GM23338 (cell line): ENCODE results near the gene KCTD14.

Source experiments
- CREB1 ChIP-seq: fragments of 250-450 bp; sonication (Bioruptor Pico); IDR thresholded peaks from 2 replicates; pipeline ENCODE4 v1.5.0; 2020; ENCODE audit warnings: low read depth, mild to moderate bottlenecking, moderate library complexity
- CTCF ChIP-seq, 2 experiments: fragments of 200-600 bp in 1 of 2; sonication (generic) in 1 of 2; conservative IDR thresholded peaks; 2 replicates each; pipeline versions ENCODE4 v1.5.1 to v1.6.1; 2016 to 2017; ENCODE audit warnings: antibody characterized with exemption in 2 of 2, low read depth in 2 of 2, mild to moderate bottlenecking in 2 of 2, moderate library complexity in 1 of 2
- ETS1 ChIP-seq: IDR thresholded peaks from 2 replicates; pipeline ENCODE4 v1.6.1; 2016; ENCODE audit warnings: antibody characterized with exemption
- EZH2 ChIP-seq: fragments of 200-600 bp; sonication (generic); IDR thresholded peaks from one replicate; pipeline ENCODE4 v1.8.0; 2017; ENCODE audit warnings: antibody characterized with exemption, mild to moderate bottlenecking, low read depth; ENCODE audit not compliant: unreplicated experiment
- EZH2phosphoT487 ChIP-seq: fragments of 200-600 bp; sonication (generic); IDR thresholded peaks from one replicate; pipeline ENCODE4 v1.8.1; 2018; ENCODE audit warnings: antibody characterized with exemption; ENCODE audit not compliant: unreplicated experiment
- JUNB ChIP-seq: IDR thresholded peaks from one replicate; pipeline ENCODE4 v1.6.1; 2016; ENCODE audit warnings: antibody characterized with exemption; ENCODE audit not compliant: unreplicated experiment
- NANOG ChIP-seq: IDR thresholded peaks from 2 replicates; pipeline ENCODE4 v1.6.1; 2016; ENCODE audit warnings: antibody characterized with exemption, borderline replicate concordance
- POLR2AphosphoS5 ChIP-seq: IDR thresholded peaks from 2 replicates; pipeline ENCODE4 v1.6.1; 2016; ENCODE audit warnings: antibody characterized with exemption, low read depth
- REST ChIP-seq: IDR thresholded peaks from one replicate; pipeline ENCODE4 v1.6.1; 2018; ENCODE audit warnings: antibody characterized with exemption; ENCODE audit not compliant: unreplicated experiment
- ZNF114 ChIP-seq: fragments of 250-450 bp; sonication (Bioruptor Pico); IDR thresholded peaks from 2 replicates; pipeline ENCODE4 v1.5.0; 2020; ENCODE audit warnings: mild to moderate bottlenecking, moderate library complexity
- ZNF331 ChIP-seq: fragments of 250-450 bp; sonication (Bioruptor Pico); IDR thresholded peaks from 2 replicates; pipeline ENCODE4 v1.5.0; 2020; ENCODE audit warnings: low read depth, mild to moderate bottlenecking, moderate library complexity
- ZNF462 ChIP-seq: fragments of 250-450 bp; sonication (Bioruptor Pico); IDR thresholded peaks from 2 replicates; pipeline ENCODE4 v1.5.0; 2020; ENCODE audit warnings: mild to moderate bottlenecking, moderate library complexity

- TF ChIP-seq CTCF (conservative IDR thresholded peaks at IDR 0.05; ENCODE audit: low read depth in 2 of 2) (no peak), REST (no peak), EZH2 (no peak), NANOG (no peak), POLR2AphosphoS5 (no peak), EZH2phosphoT487 (no peak), ZNF331 (CRISPR knock-in tag) (no peak), ETS1 (no peak), JUNB (no peak), CREB1 (no peak), ZNF114 (CRISPR knock-in tag) (no peak), ZNF462 (no peak)
These were observed 40.5 kb upstream of the KCTD14 start, which contains the start of gene THRSP for GRCh38 chr11:78063440-78064181.
